ENCODE measurements around the gene UCN. TPM values are rescaled to one million over a fixed set of nuclear protein-coding genes. Genes with fewer than 3 reads are reported as not detected.

The UCN gene
- total RNA-seq, 1 experiment from 2014 or later = 3.6 TPM

- Histone ChIP-seq H3K27ac (ENCODE audit: low read length) (no peak overlapping the region), H3K4me2 (ENCODE audit: low read length) (no peak overlapping the region)
- POLR2A ChIA-PET (ENCODE audit: unreplicated experiment) = no interaction called here
Observed at GRCh38 chr2:27261926-27262298, 46.3 kb downstream of the UCN start.

GRCh38 chr2:27261241-27261925 is 46.9 kb downstream of the UCN start:
- Histone ChIP-seq H3K36me3 (ENCODE audit: low read depth, low read length) (no peaks in the 10 kb centered on the region), H3K27ac (ENCODE audit: low read length) (no peak overlapping the region), H3K27me3 (ENCODE audit: low read length) (peaks cover 54% of the 10 kb centered on the region), H3F3A (ENCODE audit: low read length, unreplicated experiment) (no peaks in the 10 kb centered on the region), H3K4me3 (ENCODE audit: low read length) (no peak overlapping the region), H4K20me1 (ENCODE audit: low read length) (no peaks in the 10 kb centered on the region), H2AFZ (ENCODE audit: low read length) (no peak overlapping the region), H3K4me2 (ENCODE audit: low read length) (no peak overlapping the region), H3K9me3 (ENCODE audit: low read length) (no peaks in the 10 kb centered on the region), H3K4me1 (ENCODE audit: insufficient read depth, low read length) (peaks cover 22% of the 10 kb centered on the region), H3K79me2 (ENCODE audit: low read length) (no peaks in the 10 kb centered on the region), H3K9me2 (replicated peaks; ENCODE audit: low read length) (no peaks in the 10 kb centered on the region), H3K9ac (ENCODE audit: low read length) (no peak overlapping the region)
- intact Hi-C loops (cut with micrococcal nuclease) = no loop called here
- POLR2A ChIA-PET (ENCODE audit: unreplicated experiment) = no interaction called here
- BruUV-seq (replicated peaks) = no TSS peak
- no peak for ATAC-seq
- DNase-seq = no peak
- CTCF ChIA-PET = no interaction called here
- TF ChIP-seq EZH2 (IDR thresholded peaks at IDR 0.05; ENCODE audit: low read length, unreplicated experiment) (no peak), EZH2phosphoT487 (IDR thresholded peaks at IDR 0.05; ENCODE audit: borderline replicate concordance, low read length) (no peak)
- TF ChIP-seq, protein P1, sequence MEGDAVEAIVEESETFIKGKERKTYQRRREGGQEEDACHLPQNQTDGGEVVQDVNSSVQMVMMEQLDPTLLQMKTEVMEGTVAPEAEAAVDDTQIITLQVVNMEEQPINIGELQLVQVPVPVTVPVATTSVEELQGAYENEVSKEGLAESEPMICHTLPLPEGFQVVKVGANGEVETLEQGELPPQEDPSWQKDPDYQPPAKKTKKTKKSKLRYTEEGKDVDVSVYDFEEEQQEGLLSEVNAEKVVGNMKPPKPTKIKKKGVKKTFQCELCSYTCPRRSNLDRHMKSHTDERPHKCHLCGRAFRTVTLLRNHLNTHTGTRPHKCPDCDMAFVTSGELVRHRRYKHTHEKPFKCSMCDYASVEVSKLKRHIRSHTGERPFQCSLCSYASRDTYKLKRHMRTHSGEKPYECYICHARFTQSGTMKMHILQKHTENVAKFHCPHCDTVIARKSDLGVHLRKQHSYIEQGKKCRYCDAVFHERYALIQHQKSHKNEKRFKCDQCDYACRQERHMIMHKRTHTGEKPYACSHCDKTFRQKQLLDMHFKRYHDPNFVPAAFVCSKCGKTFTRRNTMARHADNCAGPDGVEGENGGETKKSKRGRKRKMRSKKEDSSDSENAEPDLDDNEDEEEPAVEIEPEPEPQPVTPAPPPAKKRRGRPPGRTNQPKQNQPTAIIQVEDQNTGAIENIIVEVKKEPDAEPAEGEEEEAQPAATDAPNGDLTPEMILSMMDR (conservative IDR thresholded peaks at IDR 0.05; ENCODE audit: low read depth, low read length) = no peak

More at GRCh38 chr2:27261926-27262298, 46.3 kb downstream of the UCN start:
- Histone ChIP-seq H3K27me3 (ENCODE audit: low read length) (peaks cover 54% of the 10 kb centered on the region), H3F3A (ENCODE audit: low read length, unreplicated experiment) (no peaks in the 10 kb centered on the region), H2AFZ (ENCODE audit: low read length) (no peak overlapping the region), H3K36me3 (ENCODE audit: low read depth, low read length) (no peaks in the 10 kb centered on the region), H4K20me1 (ENCODE audit: low read length) (no peaks in the 10 kb centered on the region), H3K79me2 (ENCODE audit: low read length) (no peaks in the 10 kb centered on the region), H3K9ac (ENCODE audit: low read length) (no peak overlapping the region), H3K4me3 (ENCODE audit: low read length) (no peak overlapping the region), H3K9me3 (ENCODE audit: low read length) (no peaks in the 10 kb centered on the region), H3K4me1 (ENCODE audit: insufficient read depth, low read length) (peaks cover 18% of the 10 kb centered on the region; the same call in 1 of the 2 replicates), H3K9me2 (replicated peaks; ENCODE audit: low read length) (no peaks in the 10 kb centered on the region)
- ATAC-seq (no peak), DNase-seq (no peak)
- BruUV-seq (replicated peaks) = no TSS peak
- CTCF ChIA-PET = no interaction called here
- no peak for TF ChIP-seq EZH2phosphoT487 (IDR thresholded peaks at IDR 0.05; ENCODE audit: borderline replicate concordance, low read length)
- TF ChIP-seq, protein P1 (conservative IDR thresholded peaks at IDR 0.05; ENCODE audit: low read depth, low read length) = no peak
- no peak for TF ChIP-seq EZH2 (IDR thresholded peaks at IDR 0.05; ENCODE audit: low read length, unreplicated experiment)
- intact Hi-C loops (cut with micrococcal nuclease) = no loop called here

GRCh38 chr2:27258051-27258450 is 50.2 kb downstream of the UCN start:
- Histone ChIP-seq H3K27me3 (ENCODE audit: low read length) (peaks cover 27% of the 10 kb centered on the region), H3F3A (ENCODE audit: low read length, unreplicated experiment) (peaks cover 4% of the 10 kb centered on the region), H3K27ac (ENCODE audit: low read length) (no peak overlapping the region), H3K36me3 (ENCODE audit: low read depth, low read length) (no peaks in the 10 kb centered on the region), H3K9ac (ENCODE audit: low read length) (no peak overlapping the region), H3K4me2 (ENCODE audit: low read length) (no peak overlapping the region), H3K4me3 (ENCODE audit: low read length) (no peak overlapping the region), H3K9me2 (replicated peaks; ENCODE audit: low read length) (no peaks in the 10 kb centered on the region), H3K79me2 (ENCODE audit: low read length) (no peaks in the 10 kb centered on the region), H2AFZ (ENCODE audit: low read length) (no peak overlapping the region), H4K20me1 (ENCODE audit: low read length) (peaks cover 4% of the 10 kb centered on the region; the same call in 1 of the 2 replicates), H3K9me3 (ENCODE audit: low read length) (no peaks in the 10 kb centered on the region), H3K4me1 (ENCODE audit: insufficient read depth, low read length) (peaks cover 26% of the 10 kb centered on the region)
- ChIA-PET CTCF (no interaction called here), POLR2A (ENCODE audit: unreplicated experiment) (no interaction called here)
- no peak for ATAC-seq
- intact Hi-C loops (cut with micrococcal nuclease) = no loop called here
- DNase-seq = no peak
- TF ChIP-seq EZH2phosphoT487 (IDR thresholded peaks at IDR 0.05; ENCODE audit: borderline replicate concordance, low read length) (no peak), EZH2 (IDR thresholded peaks at IDR 0.05; ENCODE audit: low read length, unreplicated experiment) (no peak)
- TF ChIP-seq, protein P1 (conservative IDR thresholded peaks at IDR 0.05; ENCODE audit: low read depth, low read length) = no peak
- no TSS peak for BruUV-seq (replicated peaks)

Data from PC-3 (cell line).